ENCODE results near the gene KCNF1. TPM values are rescaled to one million over a fixed set of nuclear protein-coding genes. Genes with fewer than 3 reads are reported as not detected.

KCNF1 gene, protein sequence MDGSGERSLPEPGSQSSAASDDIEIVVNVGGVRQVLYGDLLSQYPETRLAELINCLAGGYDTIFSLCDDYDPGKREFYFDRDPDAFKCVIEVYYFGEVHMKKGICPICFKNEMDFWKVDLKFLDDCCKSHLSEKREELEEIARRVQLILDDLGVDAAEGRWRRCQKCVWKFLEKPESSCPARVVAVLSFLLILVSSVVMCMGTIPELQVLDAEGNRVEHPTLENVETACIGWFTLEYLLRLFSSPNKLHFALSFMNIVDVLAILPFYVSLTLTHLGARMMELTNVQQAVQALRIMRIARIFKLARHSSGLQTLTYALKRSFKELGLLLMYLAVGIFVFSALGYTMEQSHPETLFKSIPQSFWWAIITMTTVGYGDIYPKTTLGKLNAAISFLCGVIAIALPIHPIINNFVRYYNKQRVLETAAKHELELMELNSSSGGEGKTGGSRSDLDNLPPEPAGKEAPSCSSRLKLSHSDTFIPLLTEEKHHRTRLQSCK
- polyA plus RNA-seq = 0.24 and 3.4 TPM in 2 replicates

DNA sequence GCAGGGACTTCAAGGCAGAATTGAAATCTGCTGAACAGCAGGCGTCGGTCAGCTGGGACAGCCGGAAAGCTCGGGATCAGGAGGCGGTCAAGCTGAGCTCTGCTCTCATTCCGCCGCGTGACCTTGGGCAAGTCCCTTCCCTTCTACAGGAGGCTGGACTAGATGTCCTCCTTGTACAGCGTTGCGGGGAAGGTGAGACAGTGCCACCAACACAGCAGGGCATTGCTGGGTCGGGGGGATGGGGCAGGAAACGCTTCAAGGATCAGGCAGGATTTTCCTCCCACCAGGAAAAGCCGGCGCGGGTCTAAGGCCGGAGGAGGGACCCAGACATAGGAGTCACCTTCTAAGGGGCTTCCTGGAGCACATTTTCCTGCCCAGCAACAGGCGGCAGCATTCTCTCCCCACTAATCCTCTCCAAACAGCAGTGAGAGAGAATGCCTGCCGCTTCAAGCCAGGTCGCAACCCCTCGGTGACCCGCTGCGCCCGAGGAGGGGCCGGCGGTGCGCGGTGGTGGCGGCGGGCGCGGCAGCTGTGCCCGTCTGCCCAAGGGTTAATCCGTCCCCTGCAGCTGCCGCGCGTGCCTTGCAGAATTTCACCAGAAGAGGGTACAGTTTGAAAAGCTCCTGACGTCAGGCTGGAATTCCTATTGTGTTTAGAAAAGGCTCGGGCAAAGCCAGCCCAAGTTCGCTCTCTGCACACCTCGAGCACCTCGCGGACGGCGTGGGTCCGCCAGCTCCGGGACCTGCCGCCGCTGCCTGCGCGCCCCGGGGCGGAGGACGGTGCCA lies at the start of gene KCNF1:
TSS of gene KCNF1 (plus strand) at position 644 of the 785 bp plus-strand sequence. CDS start 493 bp downstream, outside the sequence.

Other genes starting within 250 kb of the KCNF1 start
- gene NOL10, start 222.0 kb upstream of the KCNF1 start, polyA plus RNA-seq = 7.9 and 8.6 TPM in 2 replicates
- gene ATP6V1C2, start 190.3 kb upstream of the KCNF1 start, polyA plus RNA-seq = 0.24 and 1.0 TPM in 2 replicates
- gene PDIA6, start 99.1 kb upstream of the KCNF1 start, polyA plus RNA-seq = 72.3 and 84.9 TPM in 2 replicates
- gene SLC66A3, start 243.5 kb downstream of the KCNF1 start, polyA plus RNA-seq = 3.9 and 6.7 TPM in 2 replicates